HepG2 (cell line): ENCODE results near the gene ZFAND6. TPM values are rescaled to one million over a fixed set of nuclear protein-coding genes. Genes with fewer than 3 reads are reported as not detected.

Source experiments
- ATAD3A ChIP-seq: sonication (generic); formaldehyde crosslinking; IDR thresholded peaks from 2 replicates; pipeline ENCODE4 v1.4.0; 2020; ENCODE audit warnings: missing genetic modification reagents
- ETV5 ChIP-seq: IDR thresholded peaks from 2 replicates; pipeline ENCODE4 v1.6.1; 2018; ENCODE audit warnings: missing biosample characterization, missing genetic modification reagents, inconsistent platforms, borderline replicate concordance
- HINFP ChIP-seq: sonication (generic); formaldehyde crosslinking; IDR thresholded peaks from 2 replicates; pipeline ENCODE4 v1.4.0; 2020; ENCODE audit warnings: low read depth, mild to moderate bottlenecking, missing genetic modification reagents
- HNF1A ChIP-seq, 2 experiments: sonication (generic) in 1 of 2; formaldehyde crosslinking in 1 of 2; IDR thresholded peaks; 2 replicates each; pipeline versions ENCODE4 v1.4.0 to v1.6.1; 2016 to 2020; ENCODE audit warnings: borderline replicate concordance in 1 of 2, low read depth in 1 of 2, mild to moderate bottlenecking in 1 of 2, missing genetic modification reagents in 1 of 2
- ISX ChIP-seq: sonication (generic); formaldehyde crosslinking; conservative IDR thresholded peaks from 2 replicates; pipeline ENCODE4 v1.5.0; 2020; ENCODE audit warnings: missing genetic modification reagents
- KLF12 ChIP-seq: sonication (generic); formaldehyde crosslinking; IDR thresholded peaks from 2 replicates; pipeline ENCODE4 v1.4.0; 2020; ENCODE audit warnings: missing genetic modification reagents, borderline replicate concordance
- KMT2B ChIP-seq: IDR thresholded peaks from 2 replicates; pipeline ENCODE4 v1.6.1; 2016; ENCODE audit warnings: missing genetic modification reagents, missing compliant biosample characterization
- TFDP2 ChIP-seq: sonication (generic); formaldehyde crosslinking; IDR thresholded peaks from 2 replicates; pipeline ENCODE4 v1.4.0; 2020; ENCODE audit warnings: missing genetic modification reagents
- THAP8 ChIP-seq: sonication (generic); formaldehyde crosslinking; IDR thresholded peaks from 2 replicates; pipeline ENCODE4 v1.5.1; 2020; ENCODE audit warnings: missing genetic modification reagents, mild to moderate bottlenecking, borderline replicate concordance
- ZBTB14 ChIP-seq: sonication (generic); formaldehyde crosslinking; IDR thresholded peaks from 2 replicates; pipeline ENCODE4 v1.4.0; 2020; ENCODE audit warnings: missing genetic modification reagents
- ZFP90 ChIP-seq: sonication (generic); formaldehyde crosslinking; IDR thresholded peaks from 2 replicates; pipeline ENCODE4 v1.8.0; 2022; ENCODE audit warnings: missing genetic modification reagents, mild to moderate bottlenecking, inconsistent platforms, borderline replicate concordance
- ZMYM3 ChIP-seq: sonication (generic); formaldehyde crosslinking; IDR thresholded peaks from 2 replicates; pipeline ENCODE4 v1.5.1; 2020; ENCODE audit warnings: mild to moderate bottlenecking, missing genetic modification reagents
- ZNF12 ChIP-seq: sonication (generic); formaldehyde crosslinking; IDR thresholded peaks from 2 replicates; pipeline ENCODE4 v1.5.0; 2020; ENCODE audit warnings: missing genetic modification reagents
- ZNF432 ChIP-seq: sonication (generic); formaldehyde crosslinking; IDR thresholded peaks from 2 replicates; pipeline ENCODE4 v1.5.0; 2020; ENCODE audit warnings: missing genetic modification reagents, mild to moderate bottlenecking, borderline replicate concordance
- ZNF563 ChIP-seq: sonication (generic); formaldehyde crosslinking; IDR thresholded peaks from 2 replicates; pipeline ENCODE4 v1.8.0; 2022; ENCODE audit warnings: mild to moderate bottlenecking, moderate library complexity, missing genetic modification reagents
- ZNF720 ChIP-seq: sonication (generic); formaldehyde crosslinking; IDR thresholded peaks from 2 replicates; pipeline ENCODE4 v1.4.0; 2020; ENCODE audit warnings: missing genetic modification reagents
- polyA plus RNA-seq, 8 experiments: library from polyadenylated mRNA; depleted of rRNA in 3 of 8; stranded (reverse) in 7 of 8; unstranded in 1 of 8; fragments of >200 nt; fragmentation: Illumina TruSeq in 4 of 8; extraction: Trizol in 4 of 8; gene quantifications; 2 replicates each; pipeline versions ENCODE4 v1.2.1 to v1.2.3, GENCODE V29; 2011 to 2016; ENCODE audit warnings: low read depth in 4 of 8, missing spikeins in 1 of 8, mixed read lengths in 1 of 8; ENCODE audit not compliant: insufficient read depth in 1 of 8
- total RNA-seq, 5 experiments: library from RNA; depleted of rRNA; stranded (reverse); fragments of >200 nt; fragmentation: Illumina TruSeq; extraction: Trizol; gene quantifications; 2 replicates each; pipeline ENCODE4 v1.2.3, GENCODE V29; 2016; ENCODE audit warnings: low read depth in 1 of 5

The ZFAND6 gene
- total and polyA plus RNA-seq, 2 of the 13 experiments (the other 11 are each of a cell fraction or from before 2014, with no cell fraction given) = 84.2 to 115 TPM

GRCh38 chr15:80160570-80161156 lies 101.2 kb downstream of the ZFAND6 start (continued):
- no peak for TF ChIP-seq HNF1A (IDR thresholded peaks at IDR 0.05; ENCODE audit: low read depth)
- peak; percentile 53; the same call in 1 of the 2 replicates for TF ChIP-seq HNF1A (CRISPR knock-in tag; IDR thresholded peaks at IDR 0.05; ENCODE audit: borderline replicate concordance)
- peak; percentile 30; the same call in 1 of the 2 replicates for TF ChIP-seq ZMYM3 (CRISPR knock-in tag)
- TF ChIP-seq KMT2B (CRISPR knock-in tag) = no peak
- TF ChIP-seq ATAD3A (CRISPR knock-in tag) = no peak
- no peak for TF ChIP-seq KLF12 (CRISPR knock-in tag)
- TF ChIP-seq HINFP (CRISPR knock-in tag) = no peak
- peak; percentile 79 for TF ChIP-seq TFDP2 (CRISPR knock-in tag)
- TF ChIP-seq THAP8 = no peak
- 0 out of 2 replicates have a peak, but pooled peaks have one; percentile 47 for TF ChIP-seq ZNF12 (CRISPR knock-in tag)
- no peak for TF ChIP-seq ZNF432 (CRISPR knock-in tag)
- TF ChIP-seq ZFP90 = no peak; the same call in 1 of the 2 replicates
- peak; percentile 91 for TF ChIP-seq ETV5 (CRISPR knock-in tag)
- TF ChIP-seq ZBTB14 (CRISPR knock-in tag) = no peak
- TF ChIP-seq ZNF720 = no peak
- no peak for TF ChIP-seq ISX (CRISPR knock-in tag)
- TF ChIP-seq ZNF563 (CRISPR knock-in tag) = no peak; the same call in 1 of the 2 replicates
